Forelimb muscle (tissue), 1 donor: ENCODE results near the gene CCT4. TPM values are rescaled to one million over a fixed set of nuclear protein-coding genes. Genes with fewer than 3 reads are reported as not detected.
"Not testable (repeated sequence)": the region's sequence is repeated elsewhere in the genome, so short reads cannot be mapped to it uniquely, and the experiment has no call there.

Experiments
- DNase-seq: peaks from one replicate; pipeline ENCODE4 v3.0.0-alpha.2; 2013; ENCODE audit warnings: low read depth
- polyA plus RNA-seq: library from polyadenylated mRNA; unstranded; fragments of 120-200 nt; gene quantifications from one replicate; pipeline ENCODE4 v1.2.1, GENCODE V29; 2013; ENCODE audit not compliant: insufficient read length

CCT4 gene
- polyA plus RNA-seq: 112 TPM

- peak; percentile 38 for DNase-seq
Measured at GRCh38 chr2:61888267-61889055, at the start of gene CCT4. Gene CCT4, minus strand, starts transcription at chr2:61888656. Its CDS starts 149 bp downstream, at chr2:61888507.

GRCh38 chr2:61937886-61938285, 49.4 kb upstream of the CCT4 start:
- DNase-seq: no peak

GRCh38 chr2:61937098-61937497, 48.6 kb upstream of the CCT4 start:
- DNase-seq: no peak

GRCh38 chr2:61928826-61929461, 40.5 kb upstream of the CCT4 start:
- no peak for DNase-seq

- no peak for DNase-seq
Measured at GRCh38 chr2:61926531-61927477, 38.3 kb upstream of the CCT4 start.

GRCh38 chr2:61924895-61925663, 36.6 kb upstream of the CCT4 start:
- DNase-seq: no peak

GRCh38 chr2:61922714-61923113, 34.3 kb upstream of the CCT4 start:
- no peak for DNase-seq

GRCh38 chr2:61920548-61920947, 32.1 kb upstream of the CCT4 start:
- no peak for DNase-seq

- DNase-seq: not testable (repeated sequence)
Measured at GRCh38 chr2:61914794-61915193, 26.3 kb upstream of the CCT4 start.

- DNase-seq: no peak
Measured at GRCh38 chr2:61911510-61911909, 23.1 kb upstream of the CCT4 start.

GRCh38 chr2:61910603-61911002, 22.1 kb upstream of the CCT4 start:
- no peak for DNase-seq

GRCh38 chr2:61909116-61909515, 20.7 kb upstream of the CCT4 start:
- DNase-seq: no peak

GRCh38 chr2:61906186-61906470, 17.7 kb upstream of the CCT4 start:
- no peak for DNase-seq

GRCh38 chr2:61905372-61906185, 17.1 kb upstream of the CCT4 start, which contains the start of gene COMMD1:
Gene COMMD1, plus strand, starts transcription at chr2:61905674. Its CDS starts 5 bp downstream, at chr2:61905679.
- peak; percentile 31 for DNase-seq

- no peak for DNase-seq
Measured at GRCh38 chr2:61900281-61900680, 11.8 kb upstream of the CCT4 start.

GRCh38 chr2:61898810-61899209, 10.4 kb upstream of the CCT4 start:
- no peak for DNase-seq

- no peak for DNase-seq
Measured at GRCh38 chr2:61887717-61888266, 664 bp downstream of the CCT4 start.

GRCh38 chr2:61885896-61886603, 2.4 kb downstream of the CCT4 start:
- DNase-seq: no peak

GRCh38 chr2:61882850-61883249, 5.6 kb downstream of the CCT4 start:
- DNase-seq: no peak

- DNase-seq: not testable (repeated sequence)
Measured at GRCh38 chr2:61879351-61879750, 9.1 kb downstream of the CCT4 start.
